Naive thymus-derived CD4-positive, alpha-beta T cell (primary cell): Measurements from ENCODE around the gene HMCES. TPM values are rescaled to one million over a fixed set of nuclear protein-coding genes. Genes with fewer than 3 reads are reported as not detected.

Experiments used
- ATAC-seq: fragments of 150-1000 bp; cut with Tn5 transposase; 2 replicates; pipeline ENCODE4 v1.10.0; 2021; ENCODE audit warnings: mild to moderate bottlenecking, moderate library complexity
- CTCF ChIA-PET: fragments of 350-600 bp; sonication (Branson Sonifier 250); formaldehyde crosslinking; loops from one replicate; lab custom pipeline; 2021; ENCODE audit warnings: antibody characterized with exemption; lab: Charles Lee
- POLR2A ChIA-PET: fragments of 350-600 bp; sonication (Branson Sonifier 250); formaldehyde crosslinking; loops from one replicate; lab custom pipeline; 2021; ENCODE audit warnings: antibody characterized with exemption, inconsistent platforms; lab: Charles Lee
- DNase-seq, 9 donors: peaks; one replicate each; pipeline versions ENCODE4 v3.0.0 to v3.0.0-alpha.2; 2020 to 2022; ENCODE audit warnings: mixed read lengths in 1 of 9
- H3K27ac ChIP-seq: one replicate; pipeline ENCODE4 v1.7.0; 2013; ENCODE audit warnings: mild to moderate bottlenecking, low read depth, low read length, moderate library complexity
- H3K27me3 ChIP-seq, 2 donors: one replicate each; pipeline ENCODE4 v1.7.0; 2013; ENCODE audit warnings: low read length in 2 of 2, mild to moderate bottlenecking in 2 of 2, moderate library complexity in 2 of 2; ENCODE audit not compliant: control insufficient read depth in 2 of 2, insufficient read depth in 2 of 2
- H3K36me3 ChIP-seq, 3 experiments: 1 replicate in 2 of 3; 2 replicates in 1 of 3; pipeline ENCODE4 v1.7.0; 2013; ENCODE audit warnings: low read length in 3 of 3, mild to moderate bottlenecking in 3 of 3, moderate library complexity in 1 of 3; ENCODE audit not compliant: insufficient read depth in 3 of 3, control insufficient read depth in 2 of 3
- H3K4me1 ChIP-seq, 2 donors: one replicate each; pipeline ENCODE4 v1.7.0; 2013; ENCODE audit warnings: low read length in 2 of 2, mild to moderate bottlenecking in 2 of 2, moderate library complexity in 1 of 2; ENCODE audit not compliant: control insufficient read depth in 2 of 2, insufficient read depth in 2 of 2
- H3K4me3 ChIP-seq: 2 replicates; pipeline ENCODE4 v1.7.0; 2013; ENCODE audit warnings: mild to moderate bottlenecking, low read length
- H3K9me3 ChIP-seq, 3 experiments: 1 replicate in 2 of 3; 2 replicates in 1 of 3; pipeline ENCODE4 v1.7.0; 2013; ENCODE audit warnings: low read length in 3 of 3; ENCODE audit not compliant: control insufficient read depth in 2 of 3
- H3K27ac Mint-ChIP-seq, 9 donors: one replicate each; pipeline ENCODE4 v1.8.0; 2020 to 2022; ENCODE audit warnings: mixed read lengths in 9 of 9, mild to moderate bottlenecking in 8 of 9, moderate library complexity in 5 of 9, inconsistent platforms in 2 of 9
- H3K27me3 Mint-ChIP-seq, 5 donors: one replicate each; pipeline ENCODE4 v1.8.0; 2021 to 2022; ENCODE audit warnings: mixed read lengths in 5 of 5, mild to moderate bottlenecking in 1 of 5
- H3K36me3 Mint-ChIP-seq, 5 donors: one replicate each; pipeline ENCODE4 v1.8.0; 2020 to 2022; ENCODE audit warnings: mixed read lengths in 5 of 5, mild to moderate bottlenecking in 3 of 5, inconsistent platforms in 1 of 5
- H3K4me1 Mint-ChIP-seq, 7 donors: one replicate each; pipeline ENCODE4 v1.8.0; 2020 to 2022; ENCODE audit warnings: mixed read lengths in 7 of 7, mild to moderate bottlenecking in 3 of 7, inconsistent platforms in 1 of 7
- H3K4me3 Mint-ChIP-seq, 10 donors: one replicate each; pipeline ENCODE4 v1.8.0; 2020 to 2022; ENCODE audit warnings: mild to moderate bottlenecking in 10 of 10, mixed read lengths in 10 of 10, moderate library complexity in 6 of 10, inconsistent platforms in 2 of 10
- H3K9me3 Mint-ChIP-seq, 11 donors: one replicate each; pipeline ENCODE4 v1.8.0; 2020 to 2022; ENCODE audit warnings: mixed read lengths in 11 of 11, mild to moderate bottlenecking in 4 of 11, inconsistent platforms in 1 of 11, moderate library complexity in 1 of 11
- intact Hi-C, 2 donors: fragments of 100-400 bp; cut with micrococcal nuclease; formaldehyde crosslinking; loops; one replicate each; pipeline ENCODE4 v1.15.1; 2023
- polyA plus RNA-seq, 2 donors: library from polyadenylated mRNA; unstranded; fragments of 300-500 nt; fragmentation: Illumina TruSeq; gene quantifications; one replicate each; pipeline ENCODE4 v1.2.3, GENCODE V29; 2021
- total RNA-seq, 6 experiments: library from RNA in 5 of 6; stranded (reverse) in 5 of 6; gene quantifications; 1 replicate in 5 of 6; 2 replicates in 1 of 6; pipeline ENCODE4 v1.2.3 and lab custom pipeline; 2021 to 2026

HMCES gene
- total and polyA plus RNA-seq, 7 experiments from 2014 or later, result 45.7 to 135 (median 56.3) TPM

DNA sequence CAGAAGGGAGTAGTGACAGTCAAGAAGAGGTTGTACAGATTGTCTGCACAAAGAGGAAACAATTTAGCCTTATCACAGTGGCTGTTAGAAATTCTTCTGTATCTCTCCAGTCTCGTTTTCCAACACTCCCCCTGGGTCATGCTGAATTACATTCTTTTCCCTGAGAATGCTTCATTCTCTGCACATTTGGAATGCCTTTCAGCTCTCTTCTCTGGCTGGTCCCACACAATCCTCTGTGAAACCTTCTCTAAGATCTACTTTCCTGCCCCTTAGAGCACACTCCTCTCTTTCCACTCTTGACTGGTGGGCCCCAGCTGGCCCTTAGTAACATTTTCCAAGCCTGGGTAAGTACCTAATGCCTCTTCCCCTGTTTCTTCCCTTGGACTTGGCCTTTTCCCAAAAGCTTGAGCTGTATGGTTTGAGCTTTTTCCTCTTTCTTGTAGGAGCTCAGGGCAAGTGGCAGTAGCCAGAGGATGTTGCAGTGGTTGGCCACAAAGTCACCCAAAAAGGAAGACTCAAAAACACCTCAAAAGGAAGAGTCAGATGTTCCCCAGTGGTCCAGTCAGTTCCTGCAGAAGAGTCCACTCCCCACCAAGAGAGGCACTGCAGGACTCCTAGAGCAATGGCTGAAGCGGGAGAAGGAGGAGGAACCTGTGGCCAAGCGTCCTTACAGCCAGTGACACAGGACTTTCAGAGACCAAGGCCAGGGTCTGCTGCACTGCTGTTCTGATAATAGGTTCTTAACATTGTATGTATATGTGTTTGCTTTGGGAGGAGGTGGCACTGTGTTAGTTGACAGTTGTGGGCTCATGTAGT lies 25.7 kb downstream of the HMCES start:
- no peaks in the 10 kb centered on the region for H3K4me1 ChIP-seq
- ChIA-PET POLR2A (interaction anchor here (8.0 kb wide), 1 partner anchor 11 kb away, joined by 111 read pairs; a partner anchor contains a TSS), CTCF (no interaction called here)
- no peaks in the 10 kb centered on the region for H3K27me3 ChIP-seq
- Mint-ChIP-seq H3K9me3 (peaks cover 0 to 2% (median 0%) of the 10 kb centered on the region in 11 donors), H3K36me3 (peaks cover 9 to 28% (median 17%) of the 10 kb centered on the region in 5 donors), H3K4me1 (peaks cover 17 to 38% (median 27%) of the 10 kb centered on the region in 7 donors), H3K4me3 (peak overlapping the region in 1 of 10 donors; percentile 11), H3K27me3 (no peaks in the 10 kb centered on the region), H3K27ac (peak overlapping the region; percentile 4 to 83 (median 60))
- peaks cover 4 to 50% (median 16%) of the 10 kb centered on the region in 3 experiments for H3K36me3 ChIP-seq
- no peak overlapping the region for H3K4me3 ChIP-seq
- intact Hi-C loops, result no loop called here
- DNase-seq (no peak), ATAC-seq (peak; percentile 33)
- H3K9me3 ChIP-seq, result no peaks in the 10 kb centered on the region
- H3K27ac ChIP-seq, result no peak overlapping the region

DNA sequence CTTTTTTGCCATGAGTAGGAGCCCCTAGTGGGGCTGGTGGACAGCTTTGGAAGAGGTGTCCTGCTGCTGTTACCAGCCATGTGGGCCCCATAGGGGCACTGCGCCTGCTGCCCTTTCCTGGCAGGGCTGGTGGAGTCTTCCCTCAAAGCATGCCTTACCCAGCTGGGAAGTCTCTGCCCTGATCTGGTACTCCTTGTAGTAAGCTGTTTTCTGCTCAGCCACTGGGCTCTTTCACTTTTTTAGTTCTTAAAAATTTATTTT lies 26.2 kb downstream of the HMCES start:
- Histone ChIP-seq H3K4me1 (no peaks in the 10 kb centered on the region), H3K27ac (no peak overlapping the region), H3K36me3 (peaks cover 4 to 50% (median 16%) of the 10 kb centered on the region in 3 experiments), H3K9me3 (no peaks in the 10 kb centered on the region), H3K4me3 (no peak overlapping the region), H3K27me3 (no peaks in the 10 kb centered on the region)
- ATAC-seq (no peak), DNase-seq (no peak)
- ChIA-PET CTCF (no interaction called here), POLR2A (interaction anchor here (8.0 kb wide), 1 partner anchor 10 kb away, joined by 111 read pairs; a partner anchor contains a TSS)
- peaks cover 9 to 26% (median 15%) of the 10 kb centered on the region in 5 donors for H3K36me3 Mint-ChIP-seq
- H3K4me1 Mint-ChIP-seq, result peaks cover 17 to 38% (median 27%) of the 10 kb centered on the region in 7 donors
- intact Hi-C loops, result no loop called here
- no peaks in the 10 kb centered on the region for H3K27me3 Mint-ChIP-seq
- no peak overlapping the region for H3K4me3 Mint-ChIP-seq
- peak overlapping the region in 7 of 9 donors; percentile 15 to 83 (median 65) for H3K27ac Mint-ChIP-seq
- peaks cover 0 to 2% (median 0%) of the 10 kb centered on the region in 11 donors for H3K9me3 Mint-ChIP-seq

DNA sequence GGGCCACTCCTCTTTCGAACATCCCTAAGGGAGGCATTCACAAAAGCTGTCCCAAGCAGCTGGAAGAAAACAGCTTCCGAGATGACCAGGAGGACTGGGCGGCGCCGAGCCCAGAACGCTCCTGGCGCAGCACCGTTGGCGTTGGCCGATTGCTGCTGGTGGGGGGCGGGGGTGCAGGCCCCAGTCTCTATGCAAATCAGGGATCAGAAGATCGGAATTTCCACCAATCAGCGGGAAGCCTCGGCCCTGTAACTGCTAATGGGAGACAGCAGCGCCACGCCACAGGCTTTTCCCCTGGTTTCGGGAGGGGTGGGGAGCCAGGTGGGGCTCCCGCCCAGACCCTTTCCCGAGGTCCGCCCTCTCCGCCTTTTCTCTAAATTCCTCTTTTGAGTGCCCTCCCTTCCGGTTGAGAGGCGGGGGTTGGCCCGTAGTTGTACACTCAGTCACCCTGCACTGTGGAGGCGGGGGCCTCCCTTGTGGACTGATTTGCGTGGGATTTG lies 27.0 kb downstream of the HMCES start:
- Histone ChIP-seq H3K4me1 (no peaks in the 10 kb centered on the region), H3K9me3 (no peaks in the 10 kb centered on the region), H3K36me3 (peaks cover 4 to 45% (median 12%) of the 10 kb centered on the region in 3 experiments), H3K27me3 (no peaks in the 10 kb centered on the region), H3K27ac (peak overlapping the region; percentile 44), H3K4me3 (no peak overlapping the region)
- DNase-seq (peak in 2 of 9 donors; percentile 33 to 56), ATAC-seq (peak; percentile 66)
- Mint-ChIP-seq H3K9me3 (peaks cover 0 to 2% (median 0%) of the 10 kb centered on the region in 11 donors), H3K36me3 (peaks cover 9 to 25% (median 13%) of the 10 kb centered on the region in 5 donors), H3K4me1 (peaks cover 17 to 38% (median 27%) of the 10 kb centered on the region in 7 donors), H3K4me3 (peak overlapping the region in 5 of 10 donors; percentile 15 to 27 (median 21)), H3K27me3 (no peaks in the 10 kb centered on the region), H3K27ac (peak overlapping the region in 7 of 9 donors; percentile 55 to 83 (median 65))
- POLR2A ChIA-PET, result interaction anchor here (8.0 kb wide), 1 partner anchor 10 kb away, joined by 111 read pairs; a partner anchor contains a TSS
- CTCF ChIA-PET, result no interaction called here
- intact Hi-C loops, result no loop called here

DNA sequence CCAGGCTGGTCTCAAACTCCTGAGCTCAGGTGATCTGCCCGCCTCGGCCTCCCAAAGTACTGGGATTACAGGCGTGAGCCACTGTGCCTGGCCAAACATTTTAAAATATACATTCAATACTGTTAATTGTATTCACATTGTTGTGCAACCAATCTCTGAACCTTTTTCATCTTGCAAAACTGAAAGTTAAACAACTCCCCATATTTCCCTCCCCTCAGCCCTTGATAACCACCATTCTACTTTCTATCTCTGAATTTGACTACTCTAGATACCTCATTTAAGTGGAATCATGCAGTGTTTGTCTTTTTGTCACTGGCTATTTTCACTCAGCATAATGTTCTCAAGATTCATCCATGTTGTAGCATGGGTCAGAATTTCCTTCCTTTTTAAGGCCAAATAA lies 30.0 kb downstream of the HMCES start:
- Histone ChIP-seq H3K36me3 (peaks cover 0 to 21% (median under 1%) of the 10 kb centered on the region in 3 experiments), H3K27me3 (no peaks in the 10 kb centered on the region), H3K4me1 (peaks cover 0 to 1% of the 10 kb centered on the region in 2 donors), H3K9me3 (no peaks in the 10 kb centered on the region), H3K4me3 (no peak overlapping the region), H3K27ac (peak overlapping the region; percentile 36)
- Mint-ChIP-seq H3K9me3 (peaks cover 0 to 3% (median 0%) of the 10 kb centered on the region in 11 donors), H3K27ac (peak overlapping the region in 5 of 9 donors; percentile 2 to 62 (median 14)), H3K27me3 (no peaks in the 10 kb centered on the region), H3K36me3 (peaks cover 4 to 17% (median 10%) of the 10 kb centered on the region in 5 donors), H3K4me3 (no peak overlapping the region), H3K4me1 (peaks cover 24 to 50% (median 37%) of the 10 kb centered on the region in 7 donors)
- CTCF ChIA-PET, result no interaction called here
- POLR2A ChIA-PET, result interaction anchor here (0.6 to 8.8 kb wide), 5 partner anchors 7 to 681 kb away, joined by 3 to 111 read pairs (median 7); a partner anchor contains a TSS
- ATAC-seq, result no peak
- no peak for DNase-seq
- intact Hi-C loops, result no loop called here

DNA sequence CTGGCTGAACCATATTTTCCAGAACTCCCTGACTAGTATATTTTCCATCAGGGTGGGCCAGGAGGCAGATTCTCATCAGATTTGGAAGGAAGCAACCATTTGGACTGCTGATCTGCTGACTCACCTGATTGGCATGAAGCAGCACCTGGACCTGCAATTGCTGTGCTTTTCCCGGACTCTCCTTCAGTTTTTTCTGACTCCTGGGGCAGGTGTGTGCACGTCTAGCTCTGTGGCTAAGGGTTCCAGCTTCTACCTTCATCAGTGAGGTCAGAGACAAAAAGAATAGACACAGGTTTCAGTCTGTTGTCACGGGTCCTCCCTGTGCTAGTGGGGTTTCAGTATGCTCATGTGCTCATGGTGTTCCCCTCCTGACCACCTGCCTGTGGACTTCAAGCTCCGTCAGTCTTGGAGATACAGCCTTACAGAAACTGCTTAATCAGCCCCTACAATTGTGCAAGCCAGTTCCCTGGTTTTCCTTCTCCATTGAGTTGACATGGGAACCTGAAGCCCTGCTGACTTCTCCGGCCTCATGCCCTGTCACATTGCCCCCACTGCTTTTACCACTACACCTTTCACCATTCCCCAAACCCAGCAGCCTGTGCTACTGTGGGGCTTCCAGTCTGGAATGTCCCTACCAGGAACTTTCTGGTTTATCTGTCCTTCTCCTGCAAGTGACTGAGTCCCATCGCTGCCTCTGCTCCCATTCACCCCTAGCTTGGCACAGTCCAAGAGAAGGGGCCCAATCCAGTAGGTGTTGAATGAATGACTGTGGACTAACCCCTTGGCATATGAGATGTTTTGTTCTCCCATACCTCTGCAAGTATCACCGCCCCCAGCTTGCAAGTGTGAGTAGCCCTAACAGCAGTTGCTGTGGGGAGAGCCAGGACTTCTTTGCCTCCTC lies 31.7 kb downstream of the HMCES start:
- Histone ChIP-seq H3K9me3 (no peaks in the 10 kb centered on the region), H3K27ac (peak overlapping the region; percentile 12), H3K4me3 (no peak overlapping the region), H3K4me1 (peaks cover 5 to 10% of the 10 kb centered on the region in 2 donors), H3K36me3 (peaks cover 0 to 5% (median 0%) of the 10 kb centered on the region in 3 experiments), H3K27me3 (no peaks in the 10 kb centered on the region)
- ChIA-PET CTCF (interaction anchor here (0.6 kb wide), 1 partner anchor 529 kb away, joined by 3 read pairs; no protein-coding TSS in a partner anchor), POLR2A (interaction anchor here (0.5 to 10.2 kb wide), 6 partner anchors 6 to 131 kb away, joined by 3 to 251 read pairs (median 86); partner anchors contain the start of genes COPG1 and HMCES)
- Mint-ChIP-seq H3K4me3 (peak overlapping the region in 1 of 10 donors; percentile 5), H3K36me3 (peaks cover 0 to 11% (median 0%) of the 10 kb centered on the region in 5 donors), H3K9me3 (peaks cover 0 to 4% (median 0%) of the 10 kb centered on the region in 11 donors), H3K27ac (peak overlapping the region in 7 of 9 donors; percentile 36 to 80 (median 68)), H3K4me1 (peaks cover 22 to 43% (median 30%) of the 10 kb centered on the region in 7 donors), H3K27me3 (no peaks in the 10 kb centered on the region)
- intact Hi-C loops, result loop anchor here in 1 of 2 donors (10.0 kb wide), 1 partner anchor 656 kb away; the partner anchor contains the start of gene RPN1
- DNase-seq, result no peak
- ATAC-seq, result no peak
